ENCODE data around the gene LRGUK. TPM values are rescaled to one million over a fixed set of nuclear protein-coding genes. Genes with fewer than 3 reads are reported as not detected.
"Not testable (repeated sequence)": the region's sequence is repeated elsewhere in the genome, so short reads cannot be mapped to it uniquely, and the experiment has no call there.

LRGUK gene, protein sequence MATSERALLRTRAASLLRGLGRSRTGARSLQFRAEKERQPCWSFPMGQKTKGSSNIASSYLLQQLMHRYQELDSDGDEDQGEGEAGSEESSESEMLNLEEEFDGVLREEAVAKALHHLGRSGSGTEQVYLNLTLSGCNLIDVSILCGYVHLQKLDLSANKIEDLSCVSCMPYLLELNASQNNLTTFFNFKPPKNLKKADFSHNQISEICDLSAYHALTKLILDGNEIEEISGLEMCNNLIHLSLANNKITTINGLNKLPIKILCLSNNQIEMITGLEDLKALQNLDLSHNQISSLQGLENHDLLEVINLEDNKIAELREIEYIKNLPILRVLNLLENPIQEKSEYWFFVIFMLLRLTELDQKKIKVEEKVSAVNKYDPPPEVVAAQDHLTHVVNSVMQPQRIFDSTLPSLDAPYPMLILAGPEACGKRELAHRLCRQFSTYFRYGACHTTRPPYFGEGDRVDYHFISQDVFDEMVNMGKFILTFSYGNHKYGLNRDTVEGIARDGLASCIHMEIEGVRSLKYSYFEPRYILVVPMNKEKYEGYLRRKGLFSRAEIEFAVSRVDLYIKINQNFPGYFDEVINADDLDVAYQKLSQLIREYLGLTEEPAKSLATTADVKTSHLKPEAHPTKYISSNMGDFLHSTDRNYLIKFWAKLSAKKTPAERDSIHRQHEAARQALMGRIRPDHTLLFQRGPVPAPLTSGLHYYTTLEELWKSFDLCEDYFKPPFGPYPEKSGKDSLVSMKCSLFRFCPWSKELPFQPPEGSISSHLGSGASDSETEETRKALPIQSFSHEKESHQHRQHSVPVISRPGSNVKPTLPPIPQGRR
- total RNA-seq (1 to 10 TPM in 2 of 9 donors, under 1 TPM in 7; 0.14 to 1.9 (median 0.55) TPM), polyA plus RNA-seq (1 to 10 TPM in 1 of 3 donors, under 1 TPM in 2; 0.24 to 1.4 (median 0.26) TPM)
- long read RNA-seq, donor 1 = 0 reads
- long read RNA-seq, donor 2 = 0 reads
- long read RNA-seq, donor 3 = 0 reads
- long read RNA-seq, donor 4 = 0 reads
- long read RNA-seq, donor 5 = 0 reads
- long read RNA-seq, donor 6 = 0 reads
- long read RNA-seq, donor 7 = 0 reads
- long read RNA-seq, donor 8 = 0 reads
- long read RNA-seq, donor 9 = 0 reads
- long read RNA-seq, donor 10 = 0 reads

GRCh38 chr7:134126966-134127848 is at the start of gene LRGUK:
TSS of gene LRGUK (plus strand) at chr7:134127340. CDS start at chr7:134127368, 28 bp downstream.
- Histone ChIP-seq H3K4me1 (replicated peaks in 1 of 2) (peaks cover 2 to 5% of the 10 kb centered on the region in 2 donors), H3K9me3 (replicated peaks in 1 of 3) (no peaks in the 10 kb centered on the region), H3K27ac (no peak within 1 kb of the TSS), H3K4me3 (peak within 1 kb of the TSS in 3 of 4 donors; percentile 27 to 72 (median 55)), H3K27me3 (no peaks in the 10 kb centered on the region), H3K36me3 (replicated peaks in 1 of 2) (no peaks in the 10 kb centered on the region)
- no peak for TF ChIP-seq POLR2A (IDR thresholded peaks at IDR 0.05)
- TF ChIP-seq, protein P1, sequence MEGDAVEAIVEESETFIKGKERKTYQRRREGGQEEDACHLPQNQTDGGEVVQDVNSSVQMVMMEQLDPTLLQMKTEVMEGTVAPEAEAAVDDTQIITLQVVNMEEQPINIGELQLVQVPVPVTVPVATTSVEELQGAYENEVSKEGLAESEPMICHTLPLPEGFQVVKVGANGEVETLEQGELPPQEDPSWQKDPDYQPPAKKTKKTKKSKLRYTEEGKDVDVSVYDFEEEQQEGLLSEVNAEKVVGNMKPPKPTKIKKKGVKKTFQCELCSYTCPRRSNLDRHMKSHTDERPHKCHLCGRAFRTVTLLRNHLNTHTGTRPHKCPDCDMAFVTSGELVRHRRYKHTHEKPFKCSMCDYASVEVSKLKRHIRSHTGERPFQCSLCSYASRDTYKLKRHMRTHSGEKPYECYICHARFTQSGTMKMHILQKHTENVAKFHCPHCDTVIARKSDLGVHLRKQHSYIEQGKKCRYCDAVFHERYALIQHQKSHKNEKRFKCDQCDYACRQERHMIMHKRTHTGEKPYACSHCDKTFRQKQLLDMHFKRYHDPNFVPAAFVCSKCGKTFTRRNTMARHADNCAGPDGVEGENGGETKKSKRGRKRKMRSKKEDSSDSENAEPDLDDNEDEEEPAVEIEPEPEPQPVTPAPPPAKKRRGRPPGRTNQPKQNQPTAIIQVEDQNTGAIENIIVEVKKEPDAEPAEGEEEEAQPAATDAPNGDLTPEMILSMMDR (IDR thresholded peaks at IDR 0.05) = no peak
- peak; percentile 75 to 90 (median 87) for DNase-seq
- WGBS, 4 donors = 1 to 3% (median 2%) methylated on average over 29 to 43 of the region's 43 CpGs
- intact Hi-C loops (cut with DNase I) = no loop called here

- H3K27ac ChIP-seq; intact Hi-C loops (cut with DNase I); H3K9me3 ChIP-seq (replicated peaks in 1 of 3); H3K4me3 ChIP-seq; H3K36me3 ChIP-seq (replicated peaks in 1 of 2); H3K4me1 ChIP-seq (replicated peaks in 1 of 2); H3K27me3 ChIP-seq: not testable (repeated sequence)
- 98 to 100% (median 99%) methylated on average over 2 of the region's 2 CpGs for WGBS, 4 donors
- DNase-seq = peak in 1 of 7 donors; percentile 8
These were observed 49.6 kb upstream of the LRGUK start for GRCh38 chr7:134077560-134077959.

DNA sequence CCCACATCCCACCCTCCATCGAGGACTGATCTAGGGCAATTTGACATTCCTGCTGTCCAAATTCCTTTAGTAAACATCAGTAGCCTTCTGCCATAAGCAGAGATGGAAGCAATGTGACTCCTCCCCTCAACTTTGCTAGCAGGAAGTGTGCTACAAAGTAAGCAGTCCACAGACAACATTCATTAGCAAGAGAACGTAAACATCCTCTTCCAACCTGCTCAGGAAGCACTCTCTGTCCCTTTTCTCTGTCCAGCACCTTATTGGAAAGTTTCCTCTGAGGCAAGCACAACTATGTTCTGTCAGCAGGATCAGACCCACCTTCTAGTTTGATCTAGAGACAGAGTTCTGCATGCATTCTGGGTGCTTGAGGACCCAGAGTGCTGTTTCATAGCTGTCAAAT is 48.1 kb upstream of the LRGUK start:
- H3K36me3 ChIP-seq (replicated peaks in 1 of 2) = no peaks in the 10 kb centered on the region
- H3K9me3 ChIP-seq (replicated peaks in 1 of 3) = no peaks in the 10 kb centered on the region
- no peak for TF ChIP-seq POLR2A (IDR thresholded peaks at IDR 0.05)
- TF ChIP-seq, protein P1 (IDR thresholded peaks at IDR 0.05) = no peak
- no peak overlapping the region for H3K27ac ChIP-seq
- H3K4me3 ChIP-seq = no peak overlapping the region
- peaks cover 0 to 4% of the 10 kb centered on the region in 2 donors for H3K4me1 ChIP-seq (replicated peaks in 1 of 2)
- DNase-seq = no peak
- intact Hi-C loops (cut with DNase I) = no loop called here
- WGBS, 4 donors = 62 to 70% (median 65%) methylated on average over 2 of the region's 2 CpGs
- H3K27me3 ChIP-seq = no peaks in the 10 kb centered on the region

DNA sequence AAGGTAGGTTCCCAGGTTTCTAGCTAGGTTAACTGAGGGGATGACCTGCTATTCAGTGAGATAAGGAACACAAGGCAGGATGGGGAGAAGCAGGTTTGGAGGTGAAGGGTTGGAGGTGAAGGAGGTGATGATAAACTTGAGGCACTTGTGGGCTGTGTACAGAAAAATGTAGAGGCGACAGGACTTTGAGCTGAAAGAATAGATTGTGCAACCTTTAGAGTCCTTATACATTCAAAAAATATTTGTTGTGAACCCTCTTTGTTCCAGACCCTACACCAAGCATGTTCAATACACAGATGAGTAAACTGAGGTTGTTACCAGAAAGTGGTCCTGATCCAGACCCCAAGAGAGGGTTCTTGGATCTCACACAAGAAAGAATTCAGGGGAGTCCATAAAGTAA is 45.4 kb upstream of the LRGUK start:
- 94 to 100% (median 97%) methylated on average over 1 of the region's 1 CpG for WGBS, 4 donors
- no peaks in the 10 kb centered on the region for H3K27me3 ChIP-seq
- no peaks in the 10 kb centered on the region for H3K36me3 ChIP-seq (replicated peaks in 1 of 2)
- TF ChIP-seq, protein P1 (IDR thresholded peaks at IDR 0.05) = no peak
- no peak for TF ChIP-seq POLR2A (IDR thresholded peaks at IDR 0.05)
- DNase-seq = no peak
- no peak overlapping the region for H3K4me3 ChIP-seq
- peaks cover 0 to 9% of the 10 kb centered on the region in 2 donors for H3K4me1 ChIP-seq (replicated peaks in 1 of 2)
- no peak overlapping the region for H3K27ac ChIP-seq
- intact Hi-C loops (cut with DNase I) = no loop called here
- H3K9me3 ChIP-seq (replicated peaks in 1 of 3) = no peaks in the 10 kb centered on the region
